GM23248 (cell line): ENCODE data around the gene GNA15.

Source experiments
- EZH2 ChIP-seq: fragments of 200-600 bp; sonication (generic); IDR thresholded peaks from 2 replicates; pipeline ENCODE4 v1.6.1; 2018; ENCODE audit warnings: antibody characterized with exemption, mild to moderate bottlenecking; ENCODE audit not compliant: insufficient read depth, poor library complexity, severe bottlenecking
- EZH2phosphoT487 ChIP-seq: fragments of 200-600 bp; sonication (generic); IDR thresholded peaks from 2 replicates; pipeline ENCODE4 v1.6.1; 2018; ENCODE audit warnings: antibody characterized with exemption, moderate library complexity, mild to moderate bottlenecking, low read depth; ENCODE audit not compliant: insufficient read depth

DNA sequence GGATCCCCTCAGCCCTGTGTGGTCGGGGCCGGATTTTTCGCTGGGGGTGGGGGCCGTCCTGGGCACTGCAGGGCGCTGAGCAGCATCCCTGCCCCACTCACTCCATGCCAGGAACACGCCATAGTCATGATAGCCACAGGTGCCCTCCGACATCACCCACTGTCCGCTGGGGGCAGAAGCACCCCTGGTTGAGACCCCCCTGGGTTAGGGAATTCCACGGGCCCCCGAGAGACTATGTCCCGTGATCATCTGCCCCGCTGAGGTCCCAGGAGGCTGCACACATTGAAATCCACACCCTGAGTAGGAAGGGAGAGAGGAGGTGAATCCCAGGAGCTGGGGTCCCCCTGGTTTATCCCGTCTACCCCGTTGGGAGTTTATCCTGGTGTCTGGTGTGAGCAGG is 66.1 kb downstream of the GNA15 start:
- no peak for TF ChIP-seq EZH2phosphoT487
- no peak for TF ChIP-seq EZH2
